ENCODE results near the gene GRK5. TPM values are rescaled to one million over a fixed set of nuclear protein-coding genes. Genes with fewer than 3 reads are reported as not detected.

Gene GRK5
- total and polyA plus RNA-seq, 4 donors: 18.5 to 43.1 (median 40.3) TPM

DNA sequence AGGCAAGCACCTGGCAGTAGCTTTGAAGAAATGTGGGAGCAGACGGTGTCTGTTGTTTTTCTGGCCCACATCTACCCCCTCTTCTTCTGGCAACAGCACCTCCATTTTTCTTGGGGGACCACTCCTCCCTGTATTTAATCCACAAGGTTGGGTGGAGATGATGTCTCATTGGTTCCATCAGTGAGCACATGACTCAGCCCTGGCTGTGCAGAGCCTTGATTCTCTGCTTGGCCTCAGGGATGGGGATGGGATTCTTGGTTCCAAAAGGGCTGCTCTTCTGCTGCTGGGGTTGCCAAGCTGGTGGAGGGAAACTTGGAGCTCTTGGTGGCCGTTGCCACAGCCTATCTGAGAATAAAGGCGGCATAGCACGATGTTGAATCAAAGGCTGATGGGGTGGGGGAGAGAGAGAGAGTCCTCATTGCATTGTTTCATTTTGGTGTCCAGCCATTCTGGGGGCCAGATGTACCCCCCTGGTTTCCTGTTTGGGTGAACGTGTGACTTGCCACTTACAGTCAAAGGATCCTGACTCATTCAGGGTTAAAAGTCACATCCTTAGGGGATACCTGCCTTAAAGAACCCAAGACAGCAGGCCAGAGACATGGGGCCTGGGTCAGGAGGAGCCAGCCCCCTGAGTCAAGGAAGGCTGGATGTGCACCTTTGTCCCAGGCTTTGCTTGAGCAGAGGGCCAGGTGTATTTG, 25.9 kb downstream of the GRK5 start:
- Histone ChIP-seq H3K9me3 (ENCODE audit: control insufficient read depth in 4 of 4, insufficient read depth in 3 of 4, low read length in 3 of 4) (no peaks in the 10 kb centered on the region), H3K27me3 (ENCODE audit: control insufficient read depth in 3 of 3, insufficient read depth in 3 of 3, low read length in 2 of 3) (no peaks in the 10 kb centered on the region), H3K9ac (ENCODE audit: insufficient read depth in 1 of 2, low read length in 2 of 2) (no peak overlapping the region), H3K27ac (ENCODE audit: low read depth in 1 of 2, low read length in 1 of 2) (peak overlapping the region; percentile 44 to 57), H3K4me3 (no peak overlapping the region), H3K4me1 (ENCODE audit: control insufficient read depth in 5 of 5, insufficient read depth in 5 of 5, low read length in 5 of 5) (peaks cover 20 to 41% (median 30%) of the 10 kb centered on the region in 5 donors), H3K36me3 (ENCODE audit: control insufficient read depth in 4 of 4, insufficient read depth in 4 of 4, low read length in 4 of 4) (no peaks in the 10 kb centered on the region)
- 65 to 66% methylated on average over 5 of the region's 5 CpGs for WGBS, 2 donors
- no peak for DNase-seq
- no peak for ATAC-seq (ENCODE audit: insufficient read depth, low FRiP score)
- TF ChIP-seq, protein P1, sequence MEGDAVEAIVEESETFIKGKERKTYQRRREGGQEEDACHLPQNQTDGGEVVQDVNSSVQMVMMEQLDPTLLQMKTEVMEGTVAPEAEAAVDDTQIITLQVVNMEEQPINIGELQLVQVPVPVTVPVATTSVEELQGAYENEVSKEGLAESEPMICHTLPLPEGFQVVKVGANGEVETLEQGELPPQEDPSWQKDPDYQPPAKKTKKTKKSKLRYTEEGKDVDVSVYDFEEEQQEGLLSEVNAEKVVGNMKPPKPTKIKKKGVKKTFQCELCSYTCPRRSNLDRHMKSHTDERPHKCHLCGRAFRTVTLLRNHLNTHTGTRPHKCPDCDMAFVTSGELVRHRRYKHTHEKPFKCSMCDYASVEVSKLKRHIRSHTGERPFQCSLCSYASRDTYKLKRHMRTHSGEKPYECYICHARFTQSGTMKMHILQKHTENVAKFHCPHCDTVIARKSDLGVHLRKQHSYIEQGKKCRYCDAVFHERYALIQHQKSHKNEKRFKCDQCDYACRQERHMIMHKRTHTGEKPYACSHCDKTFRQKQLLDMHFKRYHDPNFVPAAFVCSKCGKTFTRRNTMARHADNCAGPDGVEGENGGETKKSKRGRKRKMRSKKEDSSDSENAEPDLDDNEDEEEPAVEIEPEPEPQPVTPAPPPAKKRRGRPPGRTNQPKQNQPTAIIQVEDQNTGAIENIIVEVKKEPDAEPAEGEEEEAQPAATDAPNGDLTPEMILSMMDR (IDR thresholded peaks at IDR 0.05; ENCODE audit: control extremely low read depth, extremely low read depth): no peak

DNA sequence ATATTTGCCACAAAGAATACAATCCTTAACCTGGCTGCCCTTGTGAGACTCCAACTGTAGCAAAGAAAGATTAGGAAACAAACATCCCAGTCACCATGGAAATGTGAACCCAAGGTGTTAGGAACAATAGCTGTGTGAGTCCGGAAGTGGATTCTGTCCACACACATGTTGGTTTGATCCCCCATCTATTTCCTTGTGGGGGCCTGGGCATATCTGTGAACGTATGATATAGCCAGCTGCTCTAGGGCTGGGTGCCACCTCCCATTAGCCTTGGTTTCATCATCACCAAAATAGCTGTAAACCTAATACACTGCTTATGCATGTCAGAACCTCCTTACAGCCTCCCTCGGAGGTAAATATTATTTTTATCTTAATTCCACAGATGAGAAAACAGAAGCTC, 26.4 kb downstream of the GRK5 start:
- H3K4me3 ChIP-seq: no peak overlapping the region
- H3K9me3 ChIP-seq (ENCODE audit: control insufficient read depth in 4 of 4, insufficient read depth in 3 of 4, low read length in 3 of 4): no peaks in the 10 kb centered on the region
- TF ChIP-seq, protein P1 (IDR thresholded peaks at IDR 0.05; ENCODE audit: control extremely low read depth, extremely low read depth): no peak
- no peak for ATAC-seq (ENCODE audit: insufficient read depth, low FRiP score)
- WGBS, 2 donors: 42 to 63% methylated on average over 3 of the region's 3 CpGs
- peak overlapping the region; percentile 44 to 57 for H3K27ac ChIP-seq (ENCODE audit: low read depth in 1 of 2, low read length in 1 of 2)
- H3K27me3 ChIP-seq (ENCODE audit: control insufficient read depth in 3 of 3, insufficient read depth in 3 of 3, low read length in 2 of 3): no peaks in the 10 kb centered on the region
- no peaks in the 10 kb centered on the region for H3K36me3 ChIP-seq (ENCODE audit: control insufficient read depth in 4 of 4, insufficient read depth in 4 of 4, low read length in 4 of 4)
- DNase-seq: peak in 2 of 3 donors; percentile 76 to 78
- H3K4me1 ChIP-seq (ENCODE audit: control insufficient read depth in 5 of 5, insufficient read depth in 5 of 5, low read length in 5 of 5): peaks cover 20 to 45% (median 30%) of the 10 kb centered on the region in 5 donors
- no peak overlapping the region for H3K9ac ChIP-seq (ENCODE audit: insufficient read depth in 1 of 2, low read length in 2 of 2)

DNA sequence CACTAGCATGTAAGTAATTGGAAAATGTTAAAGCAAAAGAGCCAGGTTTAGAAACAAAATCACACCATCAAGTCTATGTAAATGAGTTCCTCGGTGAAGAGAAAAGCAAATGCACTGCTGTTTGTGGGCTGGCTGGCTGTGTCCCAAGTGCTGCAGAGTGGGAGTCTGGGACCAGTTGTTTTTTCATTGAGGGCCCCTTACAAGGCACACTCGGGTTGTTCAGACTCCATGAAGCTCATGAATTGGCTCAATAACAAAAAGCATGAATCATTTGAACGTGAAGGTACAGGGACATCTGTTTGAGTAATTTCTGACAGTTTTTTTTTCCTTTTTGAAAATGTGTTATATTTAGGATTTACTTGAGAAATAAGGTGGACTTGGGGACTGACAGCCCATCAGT, 28.0 kb downstream of the GRK5 start:
- no peak for ATAC-seq (ENCODE audit: insufficient read depth, low FRiP score)
- peak overlapping the region; percentile 40 to 66 for H3K27ac ChIP-seq (ENCODE audit: low read depth in 1 of 2, low read length in 1 of 2)
- no peak overlapping the region for H3K4me3 ChIP-seq
- TF ChIP-seq, protein P1 (IDR thresholded peaks at IDR 0.05; ENCODE audit: control extremely low read depth, extremely low read depth): no peak
- 25 to 42% methylated on average over 3 of the region's 3 CpGs for WGBS, 2 donors
- peaks cover 20 to 45% (median 27%) of the 10 kb centered on the region in 5 donors for H3K4me1 ChIP-seq (ENCODE audit: control insufficient read depth in 5 of 5, insufficient read depth in 5 of 5, low read length in 5 of 5)
- DNase-seq: peak in 1 of 3 donors; percentile 66
- no peaks in the 10 kb centered on the region for H3K27me3 ChIP-seq (ENCODE audit: control insufficient read depth in 3 of 3, insufficient read depth in 3 of 3, low read length in 2 of 3)
- no peaks in the 10 kb centered on the region for H3K36me3 ChIP-seq (ENCODE audit: control insufficient read depth in 4 of 4, insufficient read depth in 4 of 4, low read length in 4 of 4)
- H3K9me3 ChIP-seq (ENCODE audit: control insufficient read depth in 4 of 4, insufficient read depth in 3 of 4, low read length in 3 of 4): no peaks in the 10 kb centered on the region
- no peak overlapping the region for H3K9ac ChIP-seq (ENCODE audit: insufficient read depth in 1 of 2, low read length in 2 of 2)

All from lung (tissue), 12 donors.